Nephron (organoid): ENCODE data around the gene STARD7.

Experiments
- H3K27ac Mint-ChIP-seq, 3 experiments: 2 replicates each; pipeline ENCODE4 v1.8.0; 2020; ENCODE audit warnings: mixed read lengths in 3 of 3, mild to moderate bottlenecking in 2 of 3, moderate library complexity in 1 of 3
- H3K27me3 Mint-ChIP-seq: 2 replicates; pipeline ENCODE4 v1.8.0; 2021; ENCODE audit warnings: low read depth, mild to moderate bottlenecking, moderate library complexity, mixed read lengths
- H3K36me3 Mint-ChIP-seq: 2 replicates; pipeline ENCODE4 v1.8.0; 2020; ENCODE audit warnings: low read depth, mixed read lengths
- H3K4me1 Mint-ChIP-seq: 2 replicates; pipeline ENCODE4 v1.8.0; 2020; ENCODE audit warnings: mixed read lengths
- H3K4me3 Mint-ChIP-seq, 3 experiments: 2 replicates each; pipeline ENCODE4 v1.8.0; 2020; ENCODE audit warnings: mild to moderate bottlenecking in 3 of 3, mixed read lengths in 3 of 3, moderate library complexity in 2 of 3
- H3K9me3 Mint-ChIP-seq: 2 replicates; pipeline ENCODE4 v1.8.0; 2020; ENCODE audit warnings: mixed read lengths
- TF ChIP-seq, protein P1 (sequence below), 3 experiments: fragments of 200-600 bp; sonication (generic); IDR thresholded peaks; one replicate each; pipeline ENCODE4 v1.5.0; 2021; ENCODE audit warnings: antibody characterized with exemption in 3 of 3; ENCODE audit not compliant: unreplicated experiment in 3 of 3

The STARD7 gene

DNA sequence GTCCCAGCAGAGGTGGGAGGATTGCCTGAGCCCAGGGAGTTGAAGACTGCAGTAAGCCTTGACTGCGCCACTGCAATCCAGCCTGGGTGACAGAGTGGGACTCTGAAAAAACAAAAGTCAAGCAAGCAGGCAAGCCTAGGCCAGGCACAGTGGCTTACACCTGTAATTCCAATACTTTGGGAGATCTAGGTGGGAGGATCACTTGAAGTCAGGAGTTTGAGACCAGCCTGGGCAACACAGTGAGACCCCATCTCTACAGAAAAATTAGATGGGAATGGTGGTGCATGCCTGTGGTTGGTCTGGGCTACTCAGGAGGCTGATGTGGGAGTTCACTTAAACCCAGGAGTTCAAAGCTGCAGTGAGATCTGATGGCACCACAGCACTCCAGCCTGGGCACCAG lies 28.6 kb downstream of the STARD7 start:
- H3K9me3 Mint-ChIP-seq: no peaks in the 10 kb centered on the region
- H3K27ac Mint-ChIP-seq: no peak overlapping the region
- no peak overlapping the region for H3K4me3 Mint-ChIP-seq
- peaks cover 16% of the 10 kb centered on the region for H3K36me3 Mint-ChIP-seq
- H3K4me1 Mint-ChIP-seq: peaks cover 5% of the 10 kb centered on the region
- H3K27me3 Mint-ChIP-seq: peaks cover 8% of the 10 kb centered on the region
- TF ChIP-seq, protein P1, sequence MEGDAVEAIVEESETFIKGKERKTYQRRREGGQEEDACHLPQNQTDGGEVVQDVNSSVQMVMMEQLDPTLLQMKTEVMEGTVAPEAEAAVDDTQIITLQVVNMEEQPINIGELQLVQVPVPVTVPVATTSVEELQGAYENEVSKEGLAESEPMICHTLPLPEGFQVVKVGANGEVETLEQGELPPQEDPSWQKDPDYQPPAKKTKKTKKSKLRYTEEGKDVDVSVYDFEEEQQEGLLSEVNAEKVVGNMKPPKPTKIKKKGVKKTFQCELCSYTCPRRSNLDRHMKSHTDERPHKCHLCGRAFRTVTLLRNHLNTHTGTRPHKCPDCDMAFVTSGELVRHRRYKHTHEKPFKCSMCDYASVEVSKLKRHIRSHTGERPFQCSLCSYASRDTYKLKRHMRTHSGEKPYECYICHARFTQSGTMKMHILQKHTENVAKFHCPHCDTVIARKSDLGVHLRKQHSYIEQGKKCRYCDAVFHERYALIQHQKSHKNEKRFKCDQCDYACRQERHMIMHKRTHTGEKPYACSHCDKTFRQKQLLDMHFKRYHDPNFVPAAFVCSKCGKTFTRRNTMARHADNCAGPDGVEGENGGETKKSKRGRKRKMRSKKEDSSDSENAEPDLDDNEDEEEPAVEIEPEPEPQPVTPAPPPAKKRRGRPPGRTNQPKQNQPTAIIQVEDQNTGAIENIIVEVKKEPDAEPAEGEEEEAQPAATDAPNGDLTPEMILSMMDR (IDR thresholded peaks at IDR 0.05; ENCODE audit: unreplicated experiment in 3 of 3): no peak

DNA sequence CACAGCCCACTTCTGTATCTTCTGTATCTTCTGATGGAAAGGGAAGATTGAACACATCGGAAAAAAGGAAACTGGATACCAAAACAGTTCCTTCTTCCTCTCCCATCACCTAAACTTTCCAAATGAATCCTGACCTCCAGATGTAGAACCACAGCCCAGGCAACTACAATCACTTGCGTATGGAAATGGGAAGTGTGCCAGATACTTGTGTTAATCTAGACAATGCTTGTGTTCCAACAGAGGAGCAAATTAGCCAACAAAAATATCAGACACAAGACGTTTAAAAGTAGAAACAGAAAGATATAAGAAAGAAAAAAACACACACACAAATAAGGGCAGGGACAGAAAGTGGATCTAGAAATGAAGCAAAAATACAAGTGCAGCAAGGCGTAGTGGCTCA lies 32.0 kb downstream of the STARD7 start:
- TF ChIP-seq, protein P1 (IDR thresholded peaks at IDR 0.05; ENCODE audit: unreplicated experiment in 3 of 3): no peak
- H3K27ac Mint-ChIP-seq: peak overlapping the region in 2 of 3 experiments; percentile 14 to 27
- no peaks in the 10 kb centered on the region for H3K36me3 Mint-ChIP-seq
- peaks cover 11% of the 10 kb centered on the region for H3K27me3 Mint-ChIP-seq
- peaks cover 5% of the 10 kb centered on the region for H3K4me1 Mint-ChIP-seq
- no peaks in the 10 kb centered on the region for H3K9me3 Mint-ChIP-seq
- H3K4me3 Mint-ChIP-seq: no peak overlapping the region

DNA sequence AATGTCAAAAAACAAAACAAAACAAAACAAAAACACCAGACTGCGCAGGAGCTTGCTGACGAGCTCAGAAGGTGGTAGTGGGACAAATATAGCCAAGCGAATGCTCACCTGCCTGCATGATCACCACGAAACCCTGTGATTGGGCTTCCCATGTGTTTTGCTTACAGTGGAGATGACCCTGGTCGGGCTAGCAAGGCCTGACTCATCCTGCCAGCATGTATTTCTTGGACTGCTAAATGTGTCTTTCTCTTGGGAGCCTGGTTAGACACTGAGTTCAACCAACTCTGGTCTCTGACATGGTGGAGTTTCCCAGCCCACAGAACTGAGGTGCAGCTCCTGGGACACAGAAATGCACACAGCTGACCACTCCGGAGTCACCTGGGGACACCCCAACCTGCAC lies 32.7 kb downstream of the STARD7 start:
- Mint-ChIP-seq H3K27ac (no peak overlapping the region), H3K9me3 (no peaks in the 10 kb centered on the region), H3K27me3 (peaks cover 11% of the 10 kb centered on the region), H3K36me3 (no peaks in the 10 kb centered on the region), H3K4me3 (no peak overlapping the region), H3K4me1 (peaks cover 5% of the 10 kb centered on the region)
- TF ChIP-seq, protein P1 (IDR thresholded peaks at IDR 0.05; ENCODE audit: unreplicated experiment in 3 of 3): no peak

DNA sequence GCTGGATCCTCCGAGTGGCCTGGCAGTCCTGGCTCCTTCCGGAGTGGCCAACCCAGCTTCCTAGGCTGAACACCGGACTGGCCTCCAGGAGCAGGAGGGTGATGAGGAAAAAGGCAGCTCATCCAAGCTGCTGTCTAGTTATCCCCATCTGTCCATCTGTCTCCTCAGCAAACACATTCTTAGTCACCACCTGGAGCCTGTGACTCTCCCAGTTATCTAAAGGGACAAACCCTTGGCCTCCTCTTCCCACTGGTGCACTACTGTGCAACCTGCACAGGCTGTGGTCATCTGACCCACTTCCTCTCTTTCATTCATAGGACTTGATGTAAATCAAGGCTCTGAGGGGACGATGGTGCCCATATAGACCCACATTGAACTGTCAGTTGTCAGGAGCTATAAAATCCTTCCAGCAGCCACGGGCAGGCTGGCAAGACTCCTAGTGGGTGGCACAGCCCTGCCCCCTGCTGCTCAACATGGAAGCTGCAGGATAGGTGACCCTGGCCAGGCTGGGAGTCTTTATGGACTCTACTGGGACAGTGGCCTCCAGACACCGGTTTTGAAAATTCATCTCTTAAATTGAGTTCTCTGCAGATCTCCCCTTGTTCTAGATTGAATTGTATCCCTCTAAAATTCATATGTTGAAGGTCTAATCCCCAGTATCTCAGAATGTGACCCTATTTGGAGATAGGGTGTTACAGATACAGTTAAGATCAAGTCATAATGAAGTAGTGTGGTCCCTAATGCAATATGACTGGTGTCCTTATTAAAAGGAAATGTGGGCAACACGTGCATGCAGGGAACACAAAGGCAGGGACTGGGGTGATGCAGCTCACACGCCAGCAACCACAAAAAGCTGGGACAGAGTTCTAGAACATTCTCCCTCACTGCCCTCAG lies 34.1 kb downstream of the STARD7 start:
- Mint-ChIP-seq H3K27me3 (peaks cover 7% of the 10 kb centered on the region), H3K36me3 (no peaks in the 10 kb centered on the region), H3K4me3 (no peak overlapping the region), H3K27ac (peak overlapping the region in 1 of 3 experiments; percentile 10), H3K4me1 (peaks cover 5% of the 10 kb centered on the region), H3K9me3 (no peaks in the 10 kb centered on the region)
- TF ChIP-seq, protein P1 (IDR thresholded peaks at IDR 0.05; ENCODE audit: unreplicated experiment in 3 of 3): peak; percentile 93 to 94 (median 94)

DNA sequence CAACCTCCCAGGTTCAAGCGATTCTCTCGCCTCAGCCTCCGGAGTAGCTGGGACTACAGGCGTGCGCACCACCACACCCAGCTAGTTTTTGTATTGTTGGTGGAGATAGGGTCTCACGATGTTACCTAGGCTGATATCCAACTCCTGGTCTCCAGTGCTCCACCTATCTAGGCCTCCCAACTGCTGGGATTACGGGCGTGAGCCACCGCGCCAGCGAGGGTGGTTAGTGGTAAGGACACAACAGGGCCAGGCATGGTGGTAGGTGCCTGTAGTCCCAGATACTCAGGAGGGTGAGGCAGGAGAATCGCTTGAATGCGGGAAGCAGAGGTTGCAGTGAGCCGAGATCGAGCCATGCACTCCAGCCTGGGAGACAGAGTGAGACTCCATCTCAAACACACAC lies 36.8 kb downstream of the STARD7 start:
- H3K4me3 Mint-ChIP-seq: no peak overlapping the region
- peaks cover 8% of the 10 kb centered on the region for H3K4me1 Mint-ChIP-seq
- H3K27ac Mint-ChIP-seq: no peak overlapping the region
- TF ChIP-seq, protein P1 (IDR thresholded peaks at IDR 0.05; ENCODE audit: unreplicated experiment in 3 of 3): no peak
- H3K36me3 Mint-ChIP-seq: no peaks in the 10 kb centered on the region
- H3K27me3 Mint-ChIP-seq: peaks cover 3% of the 10 kb centered on the region
- peaks cover 3% of the 10 kb centered on the region for H3K9me3 Mint-ChIP-seq

DNA sequence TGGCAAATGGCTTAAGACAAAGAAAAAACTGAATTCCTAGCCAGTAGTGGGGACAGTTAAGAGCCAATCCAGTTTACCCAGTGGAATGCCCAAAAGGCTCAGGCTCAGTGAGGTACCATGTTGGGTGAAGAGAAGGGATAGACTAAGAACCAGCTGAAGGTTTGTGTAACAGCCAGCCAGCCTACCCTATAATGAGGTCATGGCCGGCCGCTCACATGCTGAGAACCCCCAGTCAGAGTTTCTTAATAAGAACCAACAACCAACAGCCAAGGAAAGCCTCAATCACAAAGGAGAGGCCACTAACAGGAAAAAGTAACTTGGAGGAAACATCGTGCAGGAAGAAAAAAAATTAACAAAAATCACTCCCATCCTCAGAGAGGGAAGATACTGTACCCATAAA lies 38.0 kb downstream of the STARD7 start:
- Mint-ChIP-seq H3K27ac (no peak overlapping the region), H3K4me1 (peaks cover 5% of the 10 kb centered on the region), H3K4me3 (no peak overlapping the region), H3K9me3 (peaks cover 3% of the 10 kb centered on the region), H3K36me3 (no peaks in the 10 kb centered on the region), H3K27me3 (peaks cover 3% of the 10 kb centered on the region)
- TF ChIP-seq, protein P1 (IDR thresholded peaks at IDR 0.05; ENCODE audit: unreplicated experiment in 3 of 3): no peak
